Retinal pigment epithelial cell (primary cell): ENCODE data around the gene DDB1.

Source experiments
- DNase-seq: peaks from one replicate; pipeline ENCODE4 v3.0.0-alpha.2; 2010; ENCODE audit warnings: low read depth
- H3K4me3 ChIP-seq: 2 replicates; pipeline ENCODE4 v1.5.1; 2011; ENCODE audit warnings: mild to moderate bottlenecking, low read length, control low read depth, moderate library complexity
- CTCF ChIP-seq: conservative IDR thresholded peaks from 2 replicates; pipeline ENCODE4 v1.5.1; 2011; ENCODE audit warnings: low read depth, low read length, control low read depth, inconsistent platforms

Gene DDB1

GRCh38 chr11:61349189-61349751 is 16.4 kb upstream of the DDB1 start:
- no peak for DNase-seq
- no peak for TF ChIP-seq CTCF
- H3K4me3 ChIP-seq, result no peak overlapping the region

GRCh38 chr11:61347916-61348461 is 15.1 kb upstream of the DDB1 start:
- no peak overlapping the region for H3K4me3 ChIP-seq
- no peak for DNase-seq
- TF ChIP-seq CTCF, result no peak

GRCh38 chr11:61345954-61346843 is 13.3 kb upstream of the DDB1 start:
- H3K4me3 ChIP-seq, result no peak overlapping the region
- TF ChIP-seq CTCF, result no peak
- DNase-seq, result no peak

- no peak overlapping the region for H3K4me3 ChIP-seq
- DNase-seq, result no peak
- no peak for TF ChIP-seq CTCF
These were observed 12.3 kb upstream of the DDB1 start for GRCh38 chr11:61345170-61345610.

GRCh38 chr11:61343792-61344745 is 11.2 kb upstream of the DDB1 start:
- no peak for TF ChIP-seq CTCF

GRCh38 chr11:61342207-61342803 is 9.4 kb upstream of the DDB1 start:
- no peak for DNase-seq
- H3K4me3 ChIP-seq, result no peak overlapping the region
- TF ChIP-seq CTCF, result no peak

More at GRCh38 chr11:61343792-61344745, 11.2 kb upstream of the DDB1 start:
- DNase-seq, result no peak
- H3K4me3 ChIP-seq, result no peak overlapping the region
